HepG2 (cell line): ENCODE results near the gene NAP1L1. TPM values are rescaled to one million over a fixed set of nuclear protein-coding genes. Genes with fewer than 3 reads are reported as not detected.

Experiments used
- ARNT ChIP-seq: fragments of 450-650 bp; IDR thresholded peaks from 2 replicates; pipeline ENCODE4 v1.6.1; 2017
- CCDC6 ChIP-seq: sonication (generic); formaldehyde crosslinking; IDR thresholded peaks from 2 replicates; pipeline ENCODE4 v1.8.1; 2022; ENCODE audit warnings: mild to moderate bottlenecking, missing genetic modification reagents, moderate library complexity
- CREB1 ChIP-seq, 2 experiments: fragments of 450-650 bp in 1 of 2; IDR thresholded peaks; 2 replicates each; pipeline ENCODE4 v1.6.1; 2016 to 2017; ENCODE audit warnings: control low read depth in 1 of 2, mild to moderate bottlenecking in 1 of 2, missing compliant biosample characterization in 1 of 2, missing genetic modification characterization in 1 of 2
- EED ChIP-seq: sonication (generic); formaldehyde crosslinking; IDR thresholded peaks from 2 replicates; pipeline ENCODE4 v1.5.0; 2020; ENCODE audit warnings: mild to moderate bottlenecking, missing genetic modification reagents
- FOXK1 ChIP-seq: sonication (generic); formaldehyde crosslinking; IDR thresholded peaks from 2 replicates; pipeline ENCODE4 v1.4.0; 2020; ENCODE audit warnings: low read depth, missing genetic modification reagents, borderline replicate concordance
- HDAC1 ChIP-seq: sonication (generic); formaldehyde crosslinking; IDR thresholded peaks from 2 replicates; pipeline ENCODE4 v1.5.1; 2020; ENCODE audit warnings: mild to moderate bottlenecking, missing genetic modification reagents
- HOXD1 ChIP-seq: sonication (generic); formaldehyde crosslinking; IDR thresholded peaks from 2 replicates; pipeline ENCODE4 v1.5.0; 2020; ENCODE audit warnings: missing genetic modification reagents
- NR2F1 ChIP-seq, 2 experiments: fragments of 450-650 bp in 1 of 2; formaldehyde crosslinking in 1 of 2; IDR thresholded peaks; 2 replicates each; pipeline versions ENCODE4 v1.5.0 to v1.6.1; 2016 to 2020; ENCODE audit warnings: mild to moderate bottlenecking in 1 of 2, missing compliant biosample characterization in 1 of 2, missing genetic modification reagents in 1 of 2, moderate library complexity in 1 of 2
- POLR2AphosphoS5 ChIP-seq: IDR thresholded peaks from 2 replicates; pipeline ENCODE4 v1.6.1; 2012; ENCODE audit warnings: low read depth, low read length
- RORA ChIP-seq: sonication (generic); formaldehyde crosslinking; IDR thresholded peaks from 2 replicates; pipeline ENCODE4 v1.5.0; 2020; ENCODE audit warnings: mild to moderate bottlenecking, missing genetic modification reagents, moderate library complexity
- SAP130 ChIP-seq: IDR thresholded peaks from 2 replicates; pipeline ENCODE4 v1.6.1; 2016; ENCODE audit warnings: low read depth
- SMAD9 ChIP-seq: sonication (generic); formaldehyde crosslinking; IDR thresholded peaks from 2 replicates; pipeline ENCODE4 v1.5.1; 2020; ENCODE audit warnings: mild to moderate bottlenecking, missing genetic modification reagents
- SP1 ChIP-seq, 2 experiments: fragments of 450-650 bp in 1 of 2; sonication (generic) in 1 of 2; formaldehyde crosslinking in 1 of 2; IDR thresholded peaks; 2 replicates each; pipeline versions ENCODE4 v1.4.0 to v1.6.1; 2016 to 2020; ENCODE audit warnings: missing genetic modification reagents in 1 of 2
- ZBTB38 ChIP-seq: sonication (generic); formaldehyde crosslinking; IDR thresholded peaks from 2 replicates; pipeline ENCODE4 v1.5.1; 2020; ENCODE audit warnings: mild to moderate bottlenecking, missing genetic modification reagents
- ZNF33B ChIP-seq: sonication (generic); formaldehyde crosslinking; IDR thresholded peaks from 2 replicates; pipeline ENCODE4 v1.5.1; 2020; ENCODE audit warnings: mild to moderate bottlenecking, missing genetic modification reagents
- ZNF512B ChIP-seq: sonication (generic); formaldehyde crosslinking; IDR thresholded peaks from 2 replicates; pipeline ENCODE4 v1.5.1; 2020; ENCODE audit warnings: missing genetic modification reagents, mild to moderate bottlenecking, borderline replicate concordance
- ZNF589 ChIP-seq: sonication (generic); formaldehyde crosslinking; conservative IDR thresholded peaks from 2 replicates; pipeline ENCODE4 v1.8.0; 2022; ENCODE audit warnings: mild to moderate bottlenecking, moderate library complexity, missing genetic modification reagents
- ZSCAN25 ChIP-seq: sonication (generic); formaldehyde crosslinking; IDR thresholded peaks from 2 replicates; pipeline ENCODE4 v1.8.0; 2022; ENCODE audit warnings: mild to moderate bottlenecking, missing genetic modification reagents
- polyA plus RNA-seq, 8 experiments: library from polyadenylated mRNA; depleted of rRNA in 3 of 8; stranded (reverse) in 7 of 8; unstranded in 1 of 8; fragments of >200 nt; fragmentation: Illumina TruSeq in 4 of 8; extraction: Trizol in 4 of 8; gene quantifications; 2 replicates each; pipeline versions ENCODE4 v1.2.1 to v1.2.3, GENCODE V29; 2011 to 2016; ENCODE audit warnings: low read depth in 4 of 8, missing spikeins in 1 of 8, mixed read lengths in 1 of 8; ENCODE audit not compliant: insufficient read depth in 1 of 8
- total RNA-seq, 5 experiments: library from RNA; depleted of rRNA; stranded (reverse); fragments of >200 nt; fragmentation: Illumina TruSeq; extraction: Trizol; gene quantifications; 2 replicates each; pipeline ENCODE4 v1.2.3, GENCODE V29; 2016; ENCODE audit warnings: low read depth in 1 of 5
- TF ChIP-seq, protein P1 (sequence below): sonication (generic); formaldehyde crosslinking; IDR thresholded peaks from 2 replicates; pipeline ENCODE4 v1.4.0; 2020; ENCODE audit warnings: missing genetic modification reagents
- TF ChIP-seq, protein P2 (sequence below): sonication (generic); formaldehyde crosslinking; IDR thresholded peaks from 2 replicates; pipeline ENCODE4 v1.5.1; 2020; ENCODE audit warnings: mild to moderate bottlenecking, missing genetic modification reagents, moderate library complexity
- TF ChIP-seq, protein P3 (sequence below): sonication (generic); formaldehyde crosslinking; IDR thresholded peaks from 2 replicates; pipeline ENCODE4 v1.4.0; 2020; ENCODE audit warnings: missing genetic modification reagents
- TF ChIP-seq, protein P4 (sequence below): IDR thresholded peaks from 2 replicates; pipeline ENCODE4 v1.6.1; 2016

NAP1L1 gene
- total and polyA plus RNA-seq, 2 of the 13 experiments (the other 11 are each of a cell fraction or from before 2014, with no cell fraction given) = 207 to 309 TPM

GRCh38 chr12:76031414-76032042 is 53.0 kb downstream of the NAP1L1 start, which contains the start of gene PHLDA1 (continued):
- TF ChIP-seq ZNF512B (no peak), SAP130 (CRISPR knock-in tag) (peak; percentile 83), HOXD1 (CRISPR knock-in tag) (peak; percentile 95), SP1 (IDR thresholded peaks at IDR 0.05) (no peak), SP1 (CRISPR knock-in tag; IDR thresholded peaks at IDR 0.05) (peak; percentile 67; the same call in 1 of the 2 replicates), EED (no peak), ZSCAN25 (CRISPR knock-in tag) (0 out of 2 replicates have a peak, but pooled peaks have one; percentile 12), ZNF33B (CRISPR knock-in tag) (no peak; the same call in 1 of the 2 replicates), SMAD9 (CRISPR knock-in tag) (no peak), ZBTB38 (peak; percentile 14; the same call in 1 of the 2 replicates), POLR2AphosphoS5 (peak; percentile 91), FOXK1 (CRISPR knock-in tag) (no peak), CCDC6 (CRISPR knock-in tag) (peak; percentile 97; the same call in 1 of the 2 replicates), ZNF589 (CRISPR knock-in tag) (peak; percentile 75; the same call in 1 of the 2 replicates), HDAC1 (CRISPR knock-in tag) (peak; percentile 66; the same call in 1 of the 2 replicates), NR2F1 (CRISPR knock-in tag; IDR thresholded peaks at IDR 0.05) (no peak), RORA (CRISPR knock-in tag) (no peak), ARNT (no peak), CREB1 (IDR thresholded peaks at IDR 0.05) (no peak), CREB1 (CRISPR knock-in tag; IDR thresholded peaks at IDR 0.05) (no peak)
- TF ChIP-seq, protein P1, sequence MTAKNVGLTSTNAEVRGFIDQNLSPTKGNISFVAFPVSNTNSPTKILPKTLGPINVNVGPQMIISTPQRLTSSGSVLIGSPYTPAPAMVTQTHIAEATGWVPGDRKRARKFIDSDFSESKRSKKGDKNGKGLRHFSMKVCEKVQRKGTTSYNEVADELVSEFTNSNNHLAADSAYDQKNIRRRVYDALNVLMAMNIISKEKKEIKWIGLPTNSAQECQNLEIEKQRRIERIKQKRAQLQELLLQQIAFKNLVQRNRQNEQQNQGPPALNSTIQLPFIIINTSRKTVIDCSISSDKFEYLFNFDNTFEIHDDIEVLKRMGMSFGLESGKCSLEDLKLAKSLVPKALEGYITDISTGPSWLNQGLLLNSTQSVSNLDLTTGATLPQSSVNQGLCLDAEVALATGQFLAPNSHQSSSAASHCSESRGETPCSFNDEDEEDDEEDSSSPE (CRISPR knock-in tag) = peak; percentile 68
- TF ChIP-seq, protein P2, sequence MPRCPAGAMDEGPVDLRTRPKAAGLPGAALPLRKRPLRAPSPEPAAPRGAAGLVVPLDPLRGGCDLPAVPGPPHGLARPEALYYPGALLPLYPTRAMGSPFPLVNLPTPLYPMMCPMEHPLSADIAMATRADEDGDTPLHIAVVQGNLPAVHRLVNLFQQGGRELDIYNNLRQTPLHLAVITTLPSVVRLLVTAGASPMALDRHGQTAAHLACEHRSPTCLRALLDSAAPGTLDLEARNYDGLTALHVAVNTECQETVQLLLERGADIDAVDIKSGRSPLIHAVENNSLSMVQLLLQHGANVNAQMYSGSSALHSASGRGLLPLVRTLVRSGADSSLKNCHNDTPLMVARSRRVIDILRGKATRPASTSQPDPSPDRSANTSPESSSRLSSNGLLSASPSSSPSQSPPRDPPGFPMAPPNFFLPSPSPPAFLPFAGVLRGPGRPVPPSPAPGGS (CRISPR knock-in tag) = peak; percentile 31; the same call in 1 of the 2 replicates
- TF ChIP-seq, protein P3, sequence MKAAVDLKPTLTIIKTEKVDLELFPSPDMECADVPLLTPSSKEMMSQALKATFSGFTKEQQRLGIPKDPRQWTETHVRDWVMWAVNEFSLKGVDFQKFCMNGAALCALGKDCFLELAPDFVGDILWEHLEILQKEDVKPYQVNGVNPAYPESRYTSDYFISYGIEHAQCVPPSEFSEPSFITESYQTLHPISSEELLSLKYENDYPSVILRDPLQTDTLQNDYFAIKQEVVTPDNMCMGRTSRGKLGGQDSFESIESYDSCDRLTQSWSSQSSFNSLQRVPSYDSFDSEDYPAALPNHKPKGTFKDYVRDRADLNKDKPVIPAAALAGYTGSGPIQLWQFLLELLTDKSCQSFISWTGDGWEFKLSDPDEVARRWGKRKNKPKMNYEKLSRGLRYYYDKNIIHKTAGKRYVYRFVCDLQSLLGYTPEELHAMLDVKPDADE (CRISPR knock-in tag) = peak; percentile 88
- TF ChIP-seq, protein P4, sequence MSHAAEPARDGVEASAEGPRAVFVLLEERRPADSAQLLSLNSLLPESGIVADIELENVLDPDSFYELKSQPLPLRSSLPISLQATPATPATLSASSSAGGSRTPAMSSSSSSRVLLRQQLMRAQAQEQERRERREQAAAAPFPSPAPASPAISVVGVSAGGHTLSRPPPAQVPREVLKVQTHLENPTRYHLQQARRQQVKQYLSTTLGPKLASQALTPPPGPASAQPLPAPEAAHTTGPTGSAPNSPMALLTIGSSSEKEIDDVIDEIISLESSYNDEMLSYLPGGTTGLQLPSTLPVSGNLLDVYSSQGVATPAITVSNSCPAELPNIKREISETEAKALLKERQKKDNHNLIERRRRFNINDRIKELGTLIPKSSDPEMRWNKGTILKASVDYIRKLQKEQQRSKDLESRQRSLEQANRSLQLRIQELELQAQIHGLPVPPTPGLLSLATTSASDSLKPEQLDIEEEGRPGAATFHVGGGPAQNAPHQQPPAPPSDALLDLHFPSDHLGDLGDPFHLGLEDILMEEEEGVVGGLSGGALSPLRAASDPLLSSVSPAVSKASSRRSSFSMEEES (CRISPR knock-in tag) = peak; percentile 18; the same call in 1 of the 2 replicates
